GM12872 (cell line): ENCODE data around the gene PFKFB3.

ENCODE experiments used
- CTCF ChIP-seq: IDR thresholded peaks from 3 replicates; pipeline ENCODE4 v1.5.1; 2011; ENCODE audit warnings: low read depth, mild to moderate bottlenecking, low read length, moderate library complexity; ENCODE audit not compliant: insufficient read depth

PFKFB3 gene

GRCh38 chr10:6194311-6194710 lies 8.4 kb upstream of the PFKFB3 start:
- no peak for TF ChIP-seq CTCF

GRCh38 chr10:6195376-6195775 lies 7.4 kb upstream of the PFKFB3 start:
- no peak for TF ChIP-seq CTCF

- no peak for TF ChIP-seq CTCF
Measured at GRCh38 chr10:6195846-6196245, 6.9 kb upstream of the PFKFB3 start.

- no peak for TF ChIP-seq CTCF
Measured at GRCh38 chr10:6197321-6197720, 5.4 kb upstream of the PFKFB3 start.

GRCh38 chr10:6198171-6198570 lies 4.6 kb upstream of the PFKFB3 start:
- TF ChIP-seq CTCF = no peak

- no peak for TF ChIP-seq CTCF
Measured at GRCh38 chr10:6199131-6199733, 3.5 kb upstream of the PFKFB3 start.

GRCh38 chr10:6200440-6200733 lies 2.3 kb upstream of the PFKFB3 start:
- no peak for TF ChIP-seq CTCF

- TF ChIP-seq CTCF = no peak
Measured at GRCh38 chr10:6200734-6201515, 1.8 kb upstream of the PFKFB3 start.
